Left ventricle myocardium superior (tissue), 1 donor: ENCODE measurements around the gene TMC3. TPM values are rescaled to one million over a fixed set of nuclear protein-coding genes. Genes with fewer than 3 reads are reported as not detected.

Source experiments
- ATAC-seq: fragments of 200-7000 bp; cut with Tn5 transposase; one replicate; pipeline ENCODE4 v1.9.1; 2020; ENCODE audit warnings: mild to moderate bottlenecking, moderate library complexity
- DNase-seq: peaks from one replicate; pipeline ENCODE4 v3.0.0-alpha.2; 2020
- intact Hi-C: fragments of 100-400 bp; cut with micrococcal nuclease; formaldehyde crosslinking; loops from one replicate; pipeline ENCODE4 v1.11.0; 2022
- total RNA-seq: library from RNA; stranded (reverse); fragmentation: NEBNext Ultra II Directional; extraction: Animal tissue kit (Norgen Biotek cat#: 25700); gene quantifications from one replicate; pipeline ENCODE4 v1.2.1, GENCODE V29; 2021
- donor health status: DM: no; HTN: yes; CAD: no; lungs with severe emphysema.

Gene TMC3
- total RNA-seq, 1 donor from 2014 or later, result not detected

GRCh38 chr15:81387621-81388435 lies 13.8 kb upstream of the TMC3 start:
- DNase-seq (no peak), ATAC-seq (no peak)
- intact Hi-C loops, result no loop called here

- intact Hi-C loops, result no loop called here
- no peak for ATAC-seq
Measured at GRCh38 chr15:81386947-81387346, 12.9 kb upstream of the TMC3 start.

GRCh38 chr15:81385721-81386076 lies 11.7 kb upstream of the TMC3 start:
- DNase-seq (no peak), ATAC-seq (no peak)
- intact Hi-C loops, result no loop called here

More at GRCh38 chr15:81386947-81387346, 12.9 kb upstream of the TMC3 start:
- no peak for DNase-seq

- intact Hi-C loops, result no loop called here
- no peak for DNase-seq
- no peak for ATAC-seq
Measured at GRCh38 chr15:81384891-81385720, 11.1 kb upstream of the TMC3 start.

- ATAC-seq, result no peak
- no peak for DNase-seq
- intact Hi-C loops, result no loop called here
Measured at GRCh38 chr15:81381720-81382119, 7.7 kb upstream of the TMC3 start.

- intact Hi-C loops, result no loop called here
- DNase-seq (no peak), ATAC-seq (no peak)
Measured at GRCh38 chr15:81380668-81381067, 6.7 kb upstream of the TMC3 start.

- intact Hi-C loops, result no loop called here
- no peak for ATAC-seq
- no peak for DNase-seq
Measured at GRCh38 chr15:81380203-81380602, 6.2 kb upstream of the TMC3 start.

GRCh38 chr15:81379269-81379668 lies 5.3 kb upstream of the TMC3 start:
- DNase-seq (no peak), ATAC-seq (peak; percentile 67)
- intact Hi-C loops, result no loop called here

- ATAC-seq, result no peak
- intact Hi-C loops, result no loop called here
- DNase-seq, result no peak
Measured at GRCh38 chr15:81378443-81378842, 4.4 kb upstream of the TMC3 start.

- no peak for DNase-seq
Measured at GRCh38 chr15:81377871-81378270, 3.9 kb upstream of the TMC3 start.

DNA sequence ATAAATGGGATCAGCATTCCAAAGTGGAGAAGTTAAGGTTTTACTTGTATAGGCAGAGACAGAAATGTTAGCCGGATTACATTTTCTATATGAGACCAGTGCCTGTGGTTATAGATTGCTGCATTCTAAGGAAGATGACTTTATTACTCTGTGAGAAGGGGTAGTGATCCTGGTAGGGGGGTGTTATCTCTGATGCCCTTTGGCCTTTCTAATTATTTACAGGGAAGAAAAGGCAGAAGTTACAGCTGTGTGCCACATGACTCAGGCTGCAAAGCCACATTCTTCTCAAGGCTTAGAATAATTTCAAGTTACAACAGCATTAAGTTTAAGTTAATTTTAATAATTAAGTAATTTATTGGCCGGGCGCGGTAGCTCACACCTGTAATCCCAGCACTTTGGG lies 2.2 kb upstream of the TMC3 start:
- intact Hi-C loops, result no loop called here
- ATAC-seq, result no peak
- no peak for DNase-seq

More at GRCh38 chr15:81377871-81378270, 3.9 kb upstream of the TMC3 start:
- intact Hi-C loops, result no loop called here
- ATAC-seq, result peak; percentile 38

DNA sequence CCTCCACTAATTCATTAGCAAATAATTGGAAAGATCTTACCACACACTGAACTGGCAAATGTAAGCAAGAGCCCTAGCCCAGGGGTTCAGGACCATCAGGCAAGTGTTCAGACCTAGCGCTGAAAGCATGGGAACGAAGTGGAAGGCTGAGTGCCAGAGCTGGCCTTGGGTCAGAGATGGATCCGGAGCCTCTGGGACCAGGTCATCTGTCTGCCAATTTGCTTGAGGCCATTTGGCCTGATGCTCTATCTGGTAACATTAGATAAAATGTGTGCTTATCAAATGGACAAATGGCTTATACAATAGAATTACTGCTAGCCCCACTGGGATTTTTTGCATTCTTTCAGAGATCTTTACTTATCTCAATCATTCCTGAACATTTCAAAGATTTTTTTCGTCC lies 1.4 kb upstream of the TMC3 start:
- DNase-seq (peak; percentile 63), ATAC-seq (peak; percentile 54)

DNA sequence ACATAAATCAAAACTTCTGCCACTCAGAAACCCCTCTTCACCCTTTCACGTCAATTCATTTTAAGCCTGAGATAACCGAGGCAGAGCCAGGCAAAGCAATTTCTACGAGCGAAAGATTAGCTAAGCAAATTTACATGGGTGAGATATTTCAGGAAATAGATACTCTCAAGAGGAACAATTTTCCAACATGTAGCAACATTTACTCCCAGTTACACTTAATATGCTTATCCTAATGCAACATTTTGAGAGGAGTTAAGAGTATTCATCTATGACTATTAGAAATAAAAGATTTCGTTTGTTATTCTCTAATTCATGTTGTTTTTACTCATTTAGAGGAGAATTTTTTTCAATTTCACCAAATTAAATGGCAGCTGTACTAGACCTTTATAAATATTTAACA lies 837 bp downstream of the TMC3 start:
- intact Hi-C loops, result no loop called here

More for the DNA sequence above, 1.4 kb upstream of the TMC3 start:
- intact Hi-C loops, result no loop called here

DNA sequence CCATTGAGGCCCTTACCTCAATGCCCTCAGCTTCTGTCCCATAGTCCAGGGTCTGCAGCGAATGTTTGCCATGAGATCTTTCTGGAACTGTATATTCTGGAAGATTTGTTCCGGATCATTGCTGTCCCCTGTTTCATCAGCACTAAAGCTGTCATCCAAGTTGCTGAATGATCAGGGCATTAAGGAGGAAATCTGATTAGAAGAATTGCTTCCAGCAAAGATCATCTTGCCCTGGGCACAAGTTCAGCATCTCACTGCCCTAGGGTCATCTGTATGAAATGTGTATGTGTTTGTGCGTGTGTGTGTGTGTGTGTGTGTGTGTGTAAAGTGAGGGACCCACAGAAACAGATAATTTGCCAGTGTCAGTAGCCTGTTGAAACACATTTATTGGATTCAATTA lies 1.4 kb downstream of the TMC3 start:
- no peak for ATAC-seq
- DNase-seq, result no peak
- intact Hi-C loops, result no loop called here

More for the DNA sequence above, 837 bp downstream of the TMC3 start:
- no peak for ATAC-seq
- no peak for DNase-seq

- intact Hi-C loops, result no loop called here
- ATAC-seq (peak; percentile 85), DNase-seq (no peak)
Measured at GRCh38 chr15:81363718-81364500, 10.1 kb downstream of the TMC3 start.

DNA sequence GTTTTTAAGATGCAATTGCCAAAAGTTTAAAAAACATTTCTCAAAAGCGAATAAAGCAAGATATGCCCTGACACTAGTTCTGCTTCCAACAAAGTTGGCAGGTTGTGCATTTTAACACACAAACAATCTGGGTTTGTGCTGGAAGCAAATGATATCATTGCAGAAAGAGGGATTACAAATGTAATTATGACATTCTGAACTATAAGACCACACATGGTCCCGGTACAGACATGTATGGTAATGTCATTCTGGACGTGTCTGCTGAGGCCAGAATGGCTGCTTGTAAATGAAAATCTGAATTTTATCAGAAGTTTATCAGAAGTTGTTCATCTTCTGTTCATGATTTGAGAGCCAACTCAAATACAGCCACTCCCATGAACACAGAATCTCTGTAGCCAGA lies 10.7 kb downstream of the TMC3 start:
- DNase-seq (no peak), ATAC-seq (peak; percentile 80)
- intact Hi-C loops, result no loop called here

GRCh38 chr15:81362790-81363189 lies 11.2 kb downstream of the TMC3 start:
- no peak for DNase-seq
- ATAC-seq, result peak; percentile 23
- intact Hi-C loops, result no loop called here

DNA sequence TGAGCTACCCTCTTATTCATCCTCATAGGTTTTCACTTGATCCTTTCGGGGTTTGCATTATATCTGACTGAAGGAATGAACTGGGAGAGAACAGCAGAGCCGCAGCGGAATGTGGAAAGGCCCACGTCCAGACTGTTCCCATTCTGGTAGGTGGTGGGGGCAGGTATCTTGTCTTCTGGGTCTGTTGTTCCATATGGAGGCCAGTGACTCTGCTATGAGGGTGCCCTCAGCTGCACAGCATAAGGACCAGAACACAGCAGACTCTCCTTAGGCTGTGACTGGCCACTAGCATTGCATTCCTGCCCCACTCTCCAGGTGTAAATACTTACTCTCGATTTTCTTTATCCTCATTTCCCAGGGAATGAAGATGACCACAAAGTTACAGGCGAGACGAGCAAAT lies 12.1 kb downstream of the TMC3 start:
- no peak for ATAC-seq

GRCh38 chr15:81360491-81360890 lies 13.5 kb downstream of the TMC3 start:
- DNase-seq, result no peak
- intact Hi-C loops, result no loop called here
- no peak for ATAC-seq

More for the DNA sequence above, 12.1 kb downstream of the TMC3 start:
- intact Hi-C loops, result no loop called here
- DNase-seq, result no peak

- ATAC-seq (no peak), DNase-seq (no peak)
- intact Hi-C loops, result no loop called here
Measured at GRCh38 chr15:81358248-81358647, 15.8 kb downstream of the TMC3 start.
